Hematopoietic multipotent progenitor cell treated with erythropoietin and hydrocortisone succinate and interleukin-3 and kit ligand, for 6 days (in vitro differentiated cells): Measurements from ENCODE around the gene CYYR1.

Source experiments
- DNase-seq: peaks from one replicate; pipeline ENCODE4 v3.0.0-alpha.2; 2015

The CYYR1 gene

GRCh38 chr21:26550326-26550725, 22.8 kb downstream of the CYYR1 start:
- DNase-seq, result no peak

- no peak for DNase-seq
These were observed 26.5 kb downstream of the CYYR1 start for GRCh38 chr21:26546446-26547097.

GRCh38 chr21:26544201-26544775, 28.8 kb downstream of the CYYR1 start:
- DNase-seq, result no peak

GRCh38 chr21:26540651-26541050, 32.4 kb downstream of the CYYR1 start:
- DNase-seq, result no peak

- DNase-seq, result peak; percentile 6
These were observed 33.5 kb downstream of the CYYR1 start for GRCh38 chr21:26539566-26539965.

GRCh38 chr21:26534517-26534916, 38.6 kb downstream of the CYYR1 start:
- DNase-seq, result peak; percentile 2

GRCh38 chr21:26532208-26532607, 40.9 kb downstream of the CYYR1 start:
- no peak for DNase-seq

- DNase-seq, result no peak
These were observed 43.6 kb downstream of the CYYR1 start for GRCh38 chr21:26529526-26529925.

GRCh38 chr21:26528882-26529281, 44.2 kb downstream of the CYYR1 start:
- no peak for DNase-seq

- DNase-seq, result no peak
These were observed 50.4 kb downstream of the CYYR1 start for GRCh38 chr21:26522704-26523103.

- DNase-seq, result no peak
These were observed 53.9 kb downstream of the CYYR1 start for GRCh38 chr21:26519142-26519541.

- DNase-seq, result no peak
These were observed 57.8 kb downstream of the CYYR1 start for GRCh38 chr21:26515257-26515656.

GRCh38 chr21:26513212-26513611, 59.9 kb downstream of the CYYR1 start:
- no peak for DNase-seq

GRCh38 chr21:26512664-26513063, 60.4 kb downstream of the CYYR1 start:
- DNase-seq, result no peak

GRCh38 chr21:26508903-26509302, 64.2 kb downstream of the CYYR1 start:
- DNase-seq, result no peak

GRCh38 chr21:26506956-26507355, 66.1 kb downstream of the CYYR1 start:
- DNase-seq, result no peak

- no peak for DNase-seq
These were observed 67.9 kb downstream of the CYYR1 start for GRCh38 chr21:26505211-26505610.

GRCh38 chr21:26503414-26503813, 69.7 kb downstream of the CYYR1 start:
- no peak for DNase-seq

GRCh38 chr21:26501495-26502021, 71.5 kb downstream of the CYYR1 start:
- no peak for DNase-seq

- no peak for DNase-seq
These were observed 73.6 kb downstream of the CYYR1 start for GRCh38 chr21:26499495-26499894.

GRCh38 chr21:26495283-26495849, 77.7 kb downstream of the CYYR1 start:
- no peak for DNase-seq

GRCh38 chr21:26491663-26492062, 81.4 kb downstream of the CYYR1 start:
- DNase-seq, result no peak

GRCh38 chr21:26490771-26491170, 82.3 kb downstream of the CYYR1 start:
- no peak for DNase-seq

- no peak for DNase-seq
These were observed 83.3 kb downstream of the CYYR1 start for GRCh38 chr21:26489781-26490180.
